Mesendoderm (in vitro differentiated cells): ENCODE measurements around the gene DYSF.

Source experiments
- DNase-seq: peaks from one replicate; pipeline ENCODE4 v3.0.0; 2013
- H2AK5ac ChIP-seq: 2 replicates; pipeline ENCODE4 v1.6.1; 2013; ENCODE audit warnings: low read length, inconsistent platforms
- H2BK120ac ChIP-seq: 2 replicates; pipeline ENCODE4 v1.6.1; 2013; ENCODE audit warnings: low read depth, mild to moderate bottlenecking, low read length, moderate library complexity, mixed read lengths
- H2BK15ac ChIP-seq: replicated peaks from 2 replicates; pipeline ENCODE4 v1.6.1; 2013; ENCODE audit warnings: low read depth, mild to moderate bottlenecking, moderate library complexity
- H2BK5ac ChIP-seq: 2 replicates; pipeline ENCODE4 v1.6.1; 2013; ENCODE audit warnings: low read length, inconsistent platforms
- H3K18ac ChIP-seq: 2 replicates; pipeline ENCODE4 v1.6.1; 2013; ENCODE audit warnings: mild to moderate bottlenecking, low read length, mixed read lengths
- H3K23ac ChIP-seq: one replicate; pipeline ENCODE4 v1.6.1; 2013; ENCODE audit warnings: low read length
- H3K27ac ChIP-seq: 2 replicates; pipeline ENCODE4 v1.5.1; 2013; ENCODE audit warnings: low read depth, mild to moderate bottlenecking, inconsistent platforms, low read length, moderate library complexity
- H3K27me3 ChIP-seq: 2 replicates; pipeline ENCODE4 v1.6.1; 2013; ENCODE audit warnings: low read length, control low read depth, mild to moderate bottlenecking, inconsistent platforms; ENCODE audit not compliant: insufficient read depth, poor library complexity
- H3K36me3 ChIP-seq: 2 replicates; pipeline ENCODE4 v1.6.1; 2013; ENCODE audit warnings: low read length, inconsistent platforms; ENCODE audit not compliant: control insufficient read depth, insufficient read depth
- H3K4ac ChIP-seq: one replicate; pipeline ENCODE4 v1.6.1; 2013; ENCODE audit warnings: low read depth, mild to moderate bottlenecking, low read length, moderate library complexity
- H3K4me1 ChIP-seq: 2 replicates; pipeline ENCODE4 v1.6.1; 2013; ENCODE audit warnings: low read depth, low read length, inconsistent platforms; ENCODE audit not compliant: control insufficient read depth
- H3K4me2 ChIP-seq: 2 replicates; pipeline ENCODE4 v1.6.1; 2013; ENCODE audit warnings: low read length
- H3K4me3 ChIP-seq: 2 replicates; pipeline ENCODE4 v1.5.1; 2013; ENCODE audit warnings: mild to moderate bottlenecking, low read length
- H3K56ac ChIP-seq: one replicate; pipeline ENCODE4 v1.6.1; 2013; ENCODE audit warnings: low read length
- H3K79me1 ChIP-seq: 2 replicates; pipeline ENCODE4 v1.6.1; 2013; ENCODE audit warnings: low read length, inconsistent platforms
- H3K79me2 ChIP-seq: 2 replicates; pipeline ENCODE4 v1.6.1; 2013; ENCODE audit warnings: mild to moderate bottlenecking, low read length; ENCODE audit not compliant: control insufficient read depth, insufficient read depth
- H3K9ac ChIP-seq: 2 replicates; pipeline ENCODE4 v1.6.1; 2013; ENCODE audit warnings: low read length, inconsistent platforms
- H4K5ac ChIP-seq: one replicate; pipeline ENCODE4 v1.6.1; 2013; ENCODE audit warnings: low read length
- H4K8ac ChIP-seq: one replicate; pipeline ENCODE4 v1.6.1; 2013; ENCODE audit warnings: low read depth, mild to moderate bottlenecking, control low read depth, low read length, moderate library complexity
- WGBS: extraction: QIAGEN DNeasy Blood & Tissue Kit; methylation state at CpG from one replicate; pipeline ENCODE4 v1.1.7; 2013; ENCODE audit warnings: low lambda C conversion rate, missing lambda C conversion rate; ENCODE audit not compliant: insufficient coverage; ENCODE audit errors: extremely low coverage; 5-methylcytosine and 5-hydroxymethylcytosine counted together

Gene DYSF

DNA sequence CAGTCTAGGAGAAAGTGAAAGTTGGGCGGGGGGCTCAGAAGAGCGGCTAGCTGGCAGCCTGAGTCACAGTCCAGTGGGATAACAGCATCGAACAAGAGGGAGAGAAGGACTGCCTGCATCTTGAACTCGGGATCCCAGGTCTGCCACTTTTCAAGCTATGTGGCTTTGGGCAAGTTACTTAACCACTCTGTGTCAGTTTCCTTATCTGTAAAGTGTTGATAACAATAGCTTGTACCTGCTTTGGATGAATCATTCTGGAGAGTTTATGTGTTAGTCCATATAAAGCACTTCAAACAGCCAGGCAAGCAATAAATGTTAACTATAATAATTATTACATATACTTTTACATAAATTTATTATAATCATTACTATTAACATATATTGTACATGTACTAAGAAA, 4.6 kb downstream of the DYSF start:
- no peak overlapping the region for H2BK5ac ChIP-seq
- H3K79me2 ChIP-seq = no peaks in the 10 kb centered on the region
- no peak overlapping the region for H3K4ac ChIP-seq
- H3K4me1 ChIP-seq = peaks cover 25% of the 10 kb centered on the region
- no peak overlapping the region for H2AK5ac ChIP-seq
- H2BK15ac ChIP-seq = no peak overlapping the region
- H3K56ac ChIP-seq = no peak overlapping the region
- H4K8ac ChIP-seq = no peak overlapping the region
- H2BK120ac ChIP-seq = no peak overlapping the region
- H4K5ac ChIP-seq = no peak overlapping the region
- no CpG with 5 or more reads among the region's 4 CpGs for WGBS
- DNase-seq = no peak
- no peak overlapping the region for H3K9ac ChIP-seq
- H3K27ac ChIP-seq = no peak overlapping the region
- H3K4me3 ChIP-seq = no peak overlapping the region
- H3K27me3 ChIP-seq = no peaks in the 10 kb centered on the region
- H3K79me1 ChIP-seq = no peaks in the 10 kb centered on the region
- H3K36me3 ChIP-seq = no peaks in the 10 kb centered on the region
- no peak overlapping the region for H3K4me2 ChIP-seq
- H3K23ac ChIP-seq = no peak overlapping the region
- no peak overlapping the region for H3K18ac ChIP-seq

DNA sequence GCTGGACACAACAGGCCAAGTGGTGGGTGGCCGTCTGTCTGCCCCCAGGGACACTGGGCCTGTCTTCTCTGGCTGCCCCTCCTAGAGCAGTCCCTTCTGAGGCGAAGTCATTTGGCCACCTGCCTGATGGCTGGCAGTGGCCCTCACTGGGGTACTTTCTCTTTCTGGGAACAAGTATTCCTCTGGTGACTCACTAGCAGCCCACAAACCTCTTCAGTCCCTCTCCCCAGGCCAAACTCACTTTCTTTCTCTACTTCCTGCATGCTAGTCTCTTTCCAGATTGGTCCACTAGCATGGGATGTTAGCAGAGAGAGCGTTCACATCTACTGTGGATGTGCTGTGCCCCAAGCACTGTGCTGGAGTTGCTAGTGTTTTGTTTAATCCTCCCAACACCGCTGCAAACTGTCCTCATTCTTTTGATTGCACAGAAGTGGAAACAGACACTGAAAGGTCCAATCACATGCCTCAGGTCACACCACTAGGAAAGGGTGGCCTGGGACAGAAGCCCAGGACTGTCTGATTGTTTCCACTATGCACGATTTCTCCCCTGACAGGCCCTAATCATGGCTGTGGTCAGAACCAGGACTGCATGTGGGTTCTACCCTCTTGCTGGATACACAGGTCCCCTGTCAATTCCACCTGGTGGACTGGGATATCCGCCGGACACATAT, 5.2 kb downstream of the DYSF start:
- Histone ChIP-seq H3K4me2 (no peak overlapping the region), H3K23ac (no peak overlapping the region), H3K79me1 (no peaks in the 10 kb centered on the region), H3K79me2 (no peaks in the 10 kb centered on the region), H3K36me3 (no peaks in the 10 kb centered on the region), H3K9ac (no peak overlapping the region), H3K18ac (no peak overlapping the region), H2AK5ac (no peak overlapping the region), H3K56ac (no peak overlapping the region), H3K4me1 (peaks cover 25% of the 10 kb centered on the region), H3K27me3 (no peaks in the 10 kb centered on the region), H2BK5ac (no peak overlapping the region), H2BK15ac (no peak overlapping the region), H3K4me3 (no peak overlapping the region), H3K4ac (no peak overlapping the region), H3K27ac (no peak overlapping the region), H4K8ac (no peak overlapping the region), H2BK120ac (no peak overlapping the region), H4K5ac (no peak overlapping the region)
- no peak for DNase-seq
- WGBS = no CpG with 5 or more reads among the region's 7 CpGs

- Histone ChIP-seq H3K79me1 (no peaks in the 10 kb centered on the region), H3K27me3 (no peaks in the 10 kb centered on the region), H4K5ac (no peak overlapping the region), H2BK5ac (no peak overlapping the region), H2BK120ac (no peak overlapping the region), H4K8ac (no peak overlapping the region), H3K23ac (no peak overlapping the region), H3K18ac (no peak overlapping the region), H3K56ac (no peak overlapping the region), H3K27ac (no peak overlapping the region), H3K4me1 (peaks cover 25% of the 10 kb centered on the region), H3K36me3 (no peaks in the 10 kb centered on the region), H2BK15ac (no peak overlapping the region), H2AK5ac (no peak overlapping the region), H3K4me3 (no peak overlapping the region), H3K4me2 (no peak overlapping the region), H3K9ac (no peak overlapping the region), H3K79me2 (no peaks in the 10 kb centered on the region), H3K4ac (no peak overlapping the region)
- no peak for DNase-seq
- WGBS = no CpG with 5 or more reads among the region's 2 CpGs
These were observed 5.7 kb downstream of the DYSF start for GRCh38 chr2:71459084-71459431.

DNA sequence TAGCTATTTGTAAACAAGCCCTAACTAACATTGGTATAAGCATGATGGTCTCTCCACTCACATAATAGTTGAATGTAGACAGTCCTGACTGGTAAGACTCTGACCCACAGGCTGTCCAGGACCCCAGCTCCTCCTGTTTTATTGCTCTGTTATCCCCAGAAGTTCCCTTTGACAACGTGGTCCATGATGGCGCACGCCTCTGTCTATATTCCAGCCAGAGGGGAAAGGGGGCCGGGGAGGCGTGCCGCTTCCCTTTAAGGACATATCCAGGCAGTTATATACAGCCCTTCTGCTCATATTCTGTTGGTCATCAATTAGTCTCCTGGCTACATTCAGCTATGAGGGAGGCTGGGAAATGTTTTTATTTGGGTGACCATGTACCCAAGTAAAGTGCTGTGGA, 6.7 kb downstream of the DYSF start:
- Histone ChIP-seq H3K27me3 (peaks cover 5% of the 10 kb centered on the region), H3K9ac (no peak overlapping the region), H3K23ac (no peak overlapping the region), H2AK5ac (no peak overlapping the region), H3K4ac (no peak overlapping the region), H3K36me3 (no peaks in the 10 kb centered on the region), H2BK120ac (no peak overlapping the region), H2BK5ac (no peak overlapping the region), H2BK15ac (no peak overlapping the region), H3K56ac (no peak overlapping the region), H4K5ac (no peak overlapping the region), H3K79me1 (no peaks in the 10 kb centered on the region), H4K8ac (no peak overlapping the region), H3K79me2 (no peaks in the 10 kb centered on the region), H3K4me1 (peaks cover 20% of the 10 kb centered on the region), H3K18ac (no peak overlapping the region), H3K27ac (no peak overlapping the region), H3K4me3 (no peak overlapping the region), H3K4me2 (no peak overlapping the region)
- DNase-seq = no peak
- WGBS = no CpG with 5 or more reads among the region's 6 CpGs

DNA sequence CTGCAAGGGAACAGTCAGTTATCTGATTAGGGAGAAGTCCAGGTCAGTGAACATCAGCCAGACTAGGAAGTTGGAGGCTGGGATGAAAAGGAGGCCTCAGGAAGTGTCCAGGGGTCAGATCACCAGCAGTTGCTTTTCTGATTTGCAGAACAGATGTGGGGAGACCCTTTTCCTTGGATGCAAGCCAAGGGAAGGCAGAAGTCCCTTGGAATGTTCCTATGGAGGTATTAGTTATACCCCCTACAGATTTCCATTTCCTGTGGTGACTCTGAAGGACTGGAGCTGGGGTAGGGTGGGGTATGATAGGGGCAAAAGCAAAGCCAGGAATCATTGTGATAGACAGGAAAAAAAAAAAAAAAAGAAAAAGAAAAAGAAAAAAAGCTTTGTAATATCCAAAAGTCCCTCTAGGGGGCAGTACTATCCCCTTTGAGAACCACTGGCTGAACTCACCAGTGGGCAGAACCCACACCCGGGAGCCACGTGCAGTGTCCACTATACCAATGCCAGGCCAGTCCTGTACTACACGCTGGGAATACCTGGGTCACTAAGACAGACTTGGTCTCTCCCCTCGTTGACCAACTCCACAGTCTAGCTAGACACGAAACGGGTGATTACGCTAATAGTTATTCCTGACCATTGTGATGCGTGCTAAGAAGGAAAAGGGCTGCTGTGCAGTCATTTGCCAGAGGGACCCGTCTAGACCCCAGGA, 7.4 kb downstream of the DYSF start:
- Histone ChIP-seq H3K9ac (no peak overlapping the region), H2BK5ac (no peak overlapping the region), H2BK15ac (no peak overlapping the region), H3K23ac (no peak overlapping the region), H3K79me2 (no peaks in the 10 kb centered on the region), H3K4ac (no peak overlapping the region), H3K18ac (no peak overlapping the region), H3K4me2 (peak overlapping the region; percentile 8), H3K27ac (no peak overlapping the region), H4K5ac (no peak overlapping the region), H4K8ac (no peak overlapping the region), H3K36me3 (no peaks in the 10 kb centered on the region), H2BK120ac (no peak overlapping the region), H3K27me3 (peaks cover 11% of the 10 kb centered on the region), H3K79me1 (no peaks in the 10 kb centered on the region), H3K56ac (no peak overlapping the region), H3K4me3 (no peak overlapping the region), H3K4me1 (peaks cover 15% of the 10 kb centered on the region), H2AK5ac (no peak overlapping the region)
- DNase-seq = peak; percentile 55
- no CpG with 5 or more reads among the region's 9 CpGs for WGBS

GRCh38 chr2:71461304-71461671, 7.9 kb downstream of the DYSF start:
- H3K4me3 ChIP-seq = no peak overlapping the region
- H3K4ac ChIP-seq = no peak overlapping the region
- no peaks in the 10 kb centered on the region for H3K79me1 ChIP-seq
- no peak overlapping the region for H2BK5ac ChIP-seq
- DNase-seq = no peak
- H3K23ac ChIP-seq = no peak overlapping the region
- no peaks in the 10 kb centered on the region for H3K36me3 ChIP-seq
- H3K27me3 ChIP-seq = peaks cover 17% of the 10 kb centered on the region
- no peak overlapping the region for H2BK15ac ChIP-seq
- H3K9ac ChIP-seq = no peak overlapping the region
- no CpG with 5 or more reads among the region's 5 CpGs for WGBS
- no peaks in the 10 kb centered on the region for H3K79me2 ChIP-seq
- H3K4me1 ChIP-seq = peaks cover 11% of the 10 kb centered on the region
- H3K4me2 ChIP-seq = no peak overlapping the region
- H3K18ac ChIP-seq = no peak overlapping the region
- H2BK120ac ChIP-seq = no peak overlapping the region
- H2AK5ac ChIP-seq = no peak overlapping the region
- H4K5ac ChIP-seq = no peak overlapping the region
- H4K8ac ChIP-seq = no peak overlapping the region
- H3K56ac ChIP-seq = no peak overlapping the region
- H3K27ac ChIP-seq = no peak overlapping the region
